Neural cell (in vitro differentiated cells): ENCODE data around the gene PTDSS2.

Experiments used
- CTCF ChIP-seq: fragments of 450-650 bp; IDR thresholded peaks from 2 replicates; pipeline ENCODE4 v1.5.1; 2014; ENCODE audit warnings: antibody characterized with exemption, mild to moderate bottlenecking, moderate library complexity; ENCODE audit not compliant: poor library complexity, severe bottlenecking
- EP300 ChIP-seq: fragments of 450-650 bp; conservative IDR thresholded peaks from 2 replicates; pipeline ENCODE4 v1.6.1; 2014; ENCODE audit warnings: antibody characterized with exemption, mild to moderate bottlenecking, moderate library complexity; ENCODE audit not compliant: poor library complexity, severe bottlenecking
- EZH2 ChIP-seq: fragments of 200-600, 300-800 bp; shearing (Covaris generic), sonication (generic); IDR thresholded peaks from 2 replicates; pipeline ENCODE4 v1.6.1; 2014; ENCODE audit warnings: antibody characterized with exemption, low read length, borderline replicate concordance, mild to moderate bottlenecking; ENCODE audit not compliant: insufficient read depth, poor library complexity, severe bottlenecking
- POLR2AphosphoS5 ChIP-seq: IDR thresholded peaks from 2 replicates; pipeline ENCODE4 v1.6.1; 2012
- RAD21 ChIP-seq: fragments of 450-650 bp; conservative IDR thresholded peaks from 2 replicates; pipeline ENCODE4 v1.6.1; 2014; ENCODE audit warnings: antibody characterized with exemption, mild to moderate bottlenecking, moderate library complexity
- TAF1 ChIP-seq: IDR thresholded peaks from 2 replicates; pipeline ENCODE4 v1.6.1; 2012; ENCODE audit warnings: low read depth
- TF ChIP-seq, protein P1 (sequence below): IDR thresholded peaks from 2 replicates; pipeline ENCODE4 v1.6.1; 2012; ENCODE audit warnings: borderline replicate concordance

DNA sequence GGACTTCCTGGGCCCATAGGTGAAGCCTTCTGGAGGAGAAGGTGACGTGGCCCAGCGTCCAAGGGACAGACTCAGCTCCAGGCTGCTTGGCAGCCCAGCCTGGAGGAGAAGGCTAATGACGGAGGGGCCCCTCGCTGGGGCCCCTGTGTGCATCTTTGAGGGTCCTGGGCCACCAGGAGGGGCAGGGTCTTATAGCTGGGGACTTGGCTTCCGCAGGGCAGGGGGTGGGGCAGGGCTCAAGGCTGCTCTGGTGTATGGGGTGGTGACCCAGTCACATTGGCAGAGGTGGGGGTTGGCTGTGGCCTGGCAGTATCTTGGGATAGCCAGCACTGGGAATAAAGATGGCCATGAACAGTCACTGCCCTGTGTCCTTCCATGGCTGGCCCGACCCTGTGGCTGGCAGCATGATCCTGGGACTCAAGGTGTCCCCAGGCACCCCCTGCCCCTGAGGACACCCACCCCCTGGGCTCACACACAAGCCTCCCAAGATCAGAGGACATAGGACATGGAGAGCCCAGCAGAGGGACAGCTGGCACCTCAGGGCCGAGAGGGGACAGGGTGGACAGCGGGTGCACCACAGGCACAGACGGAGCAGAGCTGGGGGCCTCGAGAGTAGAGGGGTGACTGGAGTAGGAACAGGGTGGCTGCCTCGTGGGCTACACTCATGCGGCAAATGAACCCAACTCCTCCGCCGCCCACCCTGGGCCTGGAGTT is 45.4 kb upstream of the PTDSS2 start:
- no peak for TF ChIP-seq CTCF
- TF ChIP-seq RAD21 = no peak
- TF ChIP-seq TAF1 = no peak
- TF ChIP-seq EZH2 = no peak
- TF ChIP-seq EP300 = no peak
- TF ChIP-seq, protein P1, sequence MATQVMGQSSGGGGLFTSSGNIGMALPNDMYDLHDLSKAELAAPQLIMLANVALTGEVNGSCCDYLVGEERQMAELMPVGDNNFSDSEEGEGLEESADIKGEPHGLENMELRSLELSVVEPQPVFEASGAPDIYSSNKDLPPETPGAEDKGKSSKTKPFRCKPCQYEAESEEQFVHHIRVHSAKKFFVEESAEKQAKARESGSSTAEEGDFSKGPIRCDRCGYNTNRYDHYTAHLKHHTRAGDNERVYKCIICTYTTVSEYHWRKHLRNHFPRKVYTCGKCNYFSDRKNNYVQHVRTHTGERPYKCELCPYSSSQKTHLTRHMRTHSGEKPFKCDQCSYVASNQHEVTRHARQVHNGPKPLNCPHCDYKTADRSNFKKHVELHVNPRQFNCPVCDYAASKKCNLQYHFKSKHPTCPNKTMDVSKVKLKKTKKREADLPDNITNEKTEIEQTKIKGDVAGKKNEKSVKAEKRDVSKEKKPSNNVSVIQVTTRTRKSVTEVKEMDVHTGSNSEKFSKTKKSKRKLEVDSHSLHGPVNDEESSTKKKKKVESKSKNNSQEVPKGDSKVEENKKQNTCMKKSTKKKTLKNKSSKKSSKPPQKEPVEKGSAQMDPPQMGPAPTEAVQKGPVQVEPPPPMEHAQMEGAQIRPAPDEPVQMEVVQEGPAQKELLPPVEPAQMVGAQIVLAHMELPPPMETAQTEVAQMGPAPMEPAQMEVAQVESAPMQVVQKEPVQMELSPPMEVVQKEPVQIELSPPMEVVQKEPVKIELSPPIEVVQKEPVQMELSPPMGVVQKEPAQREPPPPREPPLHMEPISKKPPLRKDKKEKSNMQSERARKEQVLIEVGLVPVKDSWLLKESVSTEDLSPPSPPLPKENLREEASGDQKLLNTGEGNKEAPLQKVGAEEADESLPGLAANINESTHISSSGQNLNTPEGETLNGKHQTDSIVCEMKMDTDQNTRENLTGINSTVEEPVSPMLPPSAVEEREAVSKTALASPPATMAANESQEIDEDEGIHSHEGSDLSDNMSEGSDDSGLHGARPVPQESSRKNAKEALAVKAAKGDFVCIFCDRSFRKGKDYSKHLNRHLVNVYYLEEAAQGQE = no peak
- TF ChIP-seq POLR2AphosphoS5 = no peak
